SK-N-SH treated with all-trans-retinoic acid at 6 μM for 48 hours (cell line): Measurements from ENCODE around the gene ANKRD44.

ENCODE experiments used
- ATAC-seq: fragments of 200-7000 bp; cut with Tn5 transposase; 3 replicates; pipeline ENCODE4 v1.9.1; 2020; ENCODE audit warnings: mild to moderate bottlenecking, moderate library complexity
- ARNTL ChIP-seq: fragments of 450-650 bp; formaldehyde crosslinking; IDR thresholded peaks from 2 replicates; pipeline ENCODE4 v1.5.0; 2020; ENCODE audit warnings: low read depth, mild to moderate bottlenecking, moderate library complexity, borderline replicate concordance
- BACH2 ChIP-seq: fragments of 250-450 bp; sonication (Bioruptor Pico); IDR thresholded peaks from 2 replicates; pipeline ENCODE4 v1.9.0; 2021; ENCODE audit warnings: mild to moderate bottlenecking, borderline replicate concordance
- CREB5 ChIP-seq: fragments of 250-450 bp; sonication (Bioruptor Pico); IDR thresholded peaks from 2 replicates; pipeline ENCODE4 v1.5.1; 2020; ENCODE audit warnings: low read depth, mild to moderate bottlenecking, moderate library complexity
- CSDC2 ChIP-seq: fragments of 250-450 bp; sonication (Bioruptor Pico); IDR thresholded peaks from 2 replicates; pipeline ENCODE4 v1.5.0; 2020; ENCODE audit warnings: mild to moderate bottlenecking, moderate library complexity
- CSRNP3 ChIP-seq: fragments of 250-450 bp; sonication (Bioruptor Pico); IDR thresholded peaks from 2 replicates; pipeline ENCODE4 v1.5.1; 2021; ENCODE audit warnings: mild to moderate bottlenecking, moderate library complexity
- ESRRG ChIP-seq: fragments of 250-450 bp; sonication (Bioruptor Pico); IDR thresholded peaks from 2 replicates; pipeline ENCODE4 v1.6.1; 2021; ENCODE audit warnings: mild to moderate bottlenecking
- GLIS3 ChIP-seq: fragments of 250-450 bp; sonication (Bioruptor Pico); IDR thresholded peaks from 2 replicates; pipeline ENCODE4 v1.5.0; 2020; ENCODE audit warnings: mild to moderate bottlenecking, moderate library complexity
- OSR1 ChIP-seq: fragments of 250-450 bp; sonication (Bioruptor Pico); IDR thresholded peaks from 2 replicates; pipeline ENCODE4 v1.8.0; 2022; ENCODE audit warnings: moderate library complexity, mild to moderate bottlenecking, inconsistent platforms
- POU6F1 ChIP-seq: fragments of 250-450 bp; sonication (Bioruptor Pico); IDR thresholded peaks from 2 replicates; pipeline ENCODE4 v1.8.0; 2021; ENCODE audit warnings: low read depth, mild to moderate bottlenecking, moderate library complexity, borderline replicate concordance
- PPARA ChIP-seq: fragments of 250-450 bp; sonication (Bioruptor Pico); IDR thresholded peaks from 2 replicates; pipeline ENCODE4 v1.5.0; 2020; ENCODE audit warnings: mild to moderate bottlenecking, borderline replicate concordance
- RARB ChIP-seq: fragments of 250-450 bp; sonication (Bioruptor Pico); IDR thresholded peaks from 2 replicates; pipeline ENCODE4 v1.8.0; 2021; ENCODE audit warnings: mild to moderate bottlenecking, moderate library complexity
- SNAI2 ChIP-seq: fragments of 250-450 bp; sonication (Bioruptor Pico); IDR thresholded peaks from 2 replicates; pipeline ENCODE4 v1.5.0; 2020; ENCODE audit warnings: mild to moderate bottlenecking, moderate library complexity
- TCF4 ChIP-seq: fragments of 250-450 bp; sonication (Bioruptor Pico); IDR thresholded peaks from 2 replicates; pipeline ENCODE4 v1.8.0; 2021; ENCODE audit warnings: mild to moderate bottlenecking, moderate library complexity, borderline replicate concordance
- TOX ChIP-seq: fragments of 250-450 bp; sonication (Bioruptor Pico); IDR thresholded peaks from 2 replicates; pipeline ENCODE4 v1.8.0; 2021; ENCODE audit warnings: mild to moderate bottlenecking, moderate library complexity, borderline replicate concordance
- TSHZ2 ChIP-seq: fragments of 250-450 bp; sonication (Bioruptor Pico); IDR thresholded peaks from 2 replicates; pipeline ENCODE4 v1.5.0; 2020; ENCODE audit warnings: mild to moderate bottlenecking, moderate library complexity
- ZC3H10 ChIP-seq: fragments of 250-450 bp; sonication (Bioruptor Pico); IDR thresholded peaks from 2 replicates; pipeline ENCODE4 v1.5.1; 2021; ENCODE audit warnings: mild to moderate bottlenecking, moderate library complexity
- ZFP3 ChIP-seq: fragments of 250-450 bp; sonication (Bioruptor Pico); IDR thresholded peaks from 2 replicates; pipeline ENCODE4 v1.5.0; 2020; ENCODE audit warnings: mild to moderate bottlenecking, moderate library complexity
- ZFP30 ChIP-seq: fragments of 450-650 bp; formaldehyde crosslinking; IDR thresholded peaks from 2 replicates; pipeline ENCODE4 v1.5.0; 2022; ENCODE audit warnings: mild to moderate bottlenecking, moderate library complexity
- ZNF565 ChIP-seq: fragments of 450-650 bp; formaldehyde crosslinking; conservative IDR thresholded peaks from 2 replicates; pipeline ENCODE4 v1.5.0; 2020; ENCODE audit warnings: low read depth, mild to moderate bottlenecking, moderate library complexity
- ZNF70 ChIP-seq: fragments of 450-650 bp; formaldehyde crosslinking; IDR thresholded peaks from 2 replicates; pipeline ENCODE4 v1.5.0; 2020; ENCODE audit warnings: mild to moderate bottlenecking, moderate library complexity
- ZNF8 ChIP-seq: fragments of 450-650 bp; formaldehyde crosslinking; IDR thresholded peaks from 2 replicates; pipeline ENCODE4 v1.5.0; 2020; ENCODE audit warnings: mild to moderate bottlenecking, moderate library complexity

The ANKRD44 gene

GRCh38 chr2:196994764-196995163, 315.8 kb downstream of the ANKRD44 start:
- TF ChIP-seq TSHZ2 (CRISPR knock-in tag): no peak
- TF ChIP-seq ZC3H10 (CRISPR knock-in tag): no peak
- TF ChIP-seq TCF4 (CRISPR knock-in tag): no peak
- no peak for TF ChIP-seq POU6F1
- no peak for TF ChIP-seq GLIS3 (CRISPR knock-in tag)
- no peak for TF ChIP-seq BACH2 (CRISPR knock-in tag)
- TF ChIP-seq ZFP30 (CRISPR knock-in tag): no peak
- TF ChIP-seq ESRRG (CRISPR knock-in tag): no peak
- TF ChIP-seq TOX: no peak
- TF ChIP-seq ZNF565 (CRISPR knock-in tag): no peak
- TF ChIP-seq CSDC2 (CRISPR knock-in tag): no peak
- no peak for TF ChIP-seq OSR1 (CRISPR knock-in tag)
- TF ChIP-seq CREB5 (CRISPR knock-in tag): no peak
- TF ChIP-seq ZNF8 (CRISPR knock-in tag): no peak
- no peak for TF ChIP-seq RARB
- no peak for TF ChIP-seq ZFP3 (CRISPR knock-in tag)
- TF ChIP-seq ZNF70 (CRISPR knock-in tag): no peak
- TF ChIP-seq CSRNP3 (CRISPR knock-in tag): no peak
- no peak for ATAC-seq

- TF ChIP-seq SNAI2 (CRISPR knock-in tag): no peak
- TF ChIP-seq GLIS3 (CRISPR knock-in tag): no peak
- no peak for TF ChIP-seq ZC3H10 (CRISPR knock-in tag)
- no peak for TF ChIP-seq OSR1 (CRISPR knock-in tag)
- TF ChIP-seq POU6F1: no peak
- no peak for TF ChIP-seq ZNF8 (CRISPR knock-in tag)
- no peak for TF ChIP-seq PPARA
- TF ChIP-seq, all 23 proteins: peak for 0
- ATAC-seq: no peak
Observed at GRCh38 chr2:196993617-196994016, 317.0 kb downstream of the ANKRD44 start.

- no peak for ATAC-seq
- TF ChIP-seq CSDC2 (CRISPR knock-in tag): no peak
- TF ChIP-seq TSHZ2 (CRISPR knock-in tag): no peak
- TF ChIP-seq ARNTL (CRISPR knock-in tag): no peak
- no peak for TF ChIP-seq CSRNP3 (CRISPR knock-in tag)
- no peak for TF ChIP-seq CREB5 (CRISPR knock-in tag)
- TF ChIP-seq TCF4 (CRISPR knock-in tag): no peak
- TF ChIP-seq ZNF70 (CRISPR knock-in tag): no peak
- TF ChIP-seq PPARA: no peak
- no peak for TF ChIP-seq ESRRG (CRISPR knock-in tag)
- no peak for TF ChIP-seq ZFP30 (CRISPR knock-in tag)
Observed at GRCh38 chr2:196992466-196992865, 318.1 kb downstream of the ANKRD44 start.
